ENCODE measurements around the gene RAD51B.

RAD51B gene

DNA sequence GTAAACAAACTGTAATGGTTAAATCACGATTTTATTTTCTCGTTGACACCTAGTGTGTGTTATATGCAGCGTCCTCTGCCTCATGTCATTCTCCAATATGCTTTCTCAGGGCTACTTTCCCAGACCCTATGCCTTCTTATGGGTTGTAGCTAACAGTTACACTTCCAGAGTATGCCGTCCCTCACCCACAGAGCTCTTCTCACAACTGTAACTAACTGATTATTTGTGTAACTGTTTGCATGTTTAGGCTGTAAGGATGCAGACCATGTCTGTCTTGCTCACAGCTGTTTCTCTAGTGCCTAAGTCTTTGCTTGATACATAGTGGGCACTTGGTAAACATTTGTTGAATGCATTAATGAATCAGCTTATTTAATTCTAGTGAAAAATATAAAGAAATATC is 555.8 kb downstream of the RAD51B start:
- no peak for FAIRE-seq

- FAIRE-seq: no peak
These were observed 556.6 kb downstream of the RAD51B start for GRCh38 chr14:68376067-68376779.

- no peak for FAIRE-seq
These were observed 557.4 kb downstream of the RAD51B start for GRCh38 chr14:68377006-68377405.

DNA sequence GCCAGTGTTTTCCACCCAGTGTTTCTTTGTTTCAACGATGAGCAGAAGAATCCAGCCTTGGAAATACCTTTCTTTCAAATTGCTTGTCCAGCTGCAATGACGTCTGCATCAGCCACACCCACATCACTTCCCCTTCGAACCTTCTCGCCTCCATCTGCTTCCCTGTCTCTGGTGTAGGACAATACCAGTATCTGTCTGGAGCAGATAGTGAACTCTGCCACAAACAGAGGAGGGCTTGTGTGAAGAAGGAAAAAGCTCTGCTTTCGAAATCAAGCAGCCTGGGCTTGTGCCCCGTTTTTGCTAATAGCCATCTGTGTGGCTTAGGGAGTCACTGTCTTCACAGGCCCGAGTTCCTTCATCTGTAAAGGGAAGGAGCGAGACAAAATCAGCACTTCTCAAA is 557.9 kb downstream of the RAD51B start:
- no peak for FAIRE-seq

GRCh38 chr14:68379510-68380328 is 560.1 kb downstream of the RAD51B start:
- FAIRE-seq: no peak

DNA sequence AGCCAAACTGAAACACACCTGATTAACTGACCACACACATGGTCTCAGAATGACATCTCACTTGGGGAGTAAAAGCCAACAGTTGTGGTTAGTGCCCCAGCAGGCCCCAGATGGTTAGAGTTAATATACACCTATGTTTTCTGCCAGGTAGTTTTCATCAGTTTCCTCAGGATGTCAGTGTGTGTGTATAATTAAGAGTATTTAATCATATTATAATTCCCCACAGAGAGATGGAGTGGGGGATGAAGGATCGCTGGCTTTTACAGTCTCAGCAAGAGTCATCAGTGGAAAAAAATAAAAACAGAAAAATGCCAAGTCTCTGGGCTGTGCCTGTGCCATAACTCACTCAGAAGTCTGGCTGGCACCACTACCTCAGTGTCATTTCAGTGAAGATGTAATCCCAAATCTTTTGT is 560.8 kb downstream of the RAD51B start:
- no peak for FAIRE-seq

DNA sequence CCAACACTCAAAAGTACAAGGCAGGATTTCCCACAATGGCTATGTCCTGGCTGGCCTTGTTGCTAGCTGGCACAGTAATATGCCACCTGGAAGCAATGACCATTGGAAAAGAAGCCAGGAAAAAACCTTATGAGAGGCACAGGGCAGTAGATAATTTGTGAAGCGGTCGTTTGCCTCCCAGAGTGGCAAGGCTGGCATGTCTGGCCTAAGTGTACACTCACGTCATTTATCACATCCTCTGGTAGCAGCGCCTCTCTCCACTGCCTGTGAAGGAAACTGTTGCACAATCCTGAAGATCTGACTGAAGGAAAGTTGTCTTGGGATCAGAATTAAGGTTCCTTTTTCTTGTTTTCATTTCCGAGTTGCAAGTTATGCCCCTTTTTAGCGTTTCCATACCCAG is 564.8 kb downstream of the RAD51B start:
- no peak for FAIRE-seq

DNA sequence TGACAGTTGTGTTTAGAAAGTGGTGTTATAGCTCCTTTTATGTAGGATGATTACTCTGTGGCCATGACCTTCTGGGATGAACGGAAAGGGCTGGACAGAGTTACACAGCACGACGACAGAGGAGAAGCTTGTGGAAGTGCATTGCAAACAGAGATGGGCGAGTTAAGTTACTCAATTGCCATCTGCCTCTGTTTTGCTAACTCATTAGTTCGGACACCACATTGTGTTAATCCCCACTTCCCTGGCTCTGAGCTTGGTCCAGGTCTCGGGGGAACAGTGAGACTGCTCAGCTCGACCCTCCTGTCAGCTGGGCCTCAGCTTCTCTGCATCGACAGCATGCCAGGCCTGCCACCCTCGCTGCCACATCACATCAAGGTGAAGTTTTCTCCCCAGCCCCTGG is 565.3 kb downstream of the RAD51B start:
- no peak for FAIRE-seq

DNA sequence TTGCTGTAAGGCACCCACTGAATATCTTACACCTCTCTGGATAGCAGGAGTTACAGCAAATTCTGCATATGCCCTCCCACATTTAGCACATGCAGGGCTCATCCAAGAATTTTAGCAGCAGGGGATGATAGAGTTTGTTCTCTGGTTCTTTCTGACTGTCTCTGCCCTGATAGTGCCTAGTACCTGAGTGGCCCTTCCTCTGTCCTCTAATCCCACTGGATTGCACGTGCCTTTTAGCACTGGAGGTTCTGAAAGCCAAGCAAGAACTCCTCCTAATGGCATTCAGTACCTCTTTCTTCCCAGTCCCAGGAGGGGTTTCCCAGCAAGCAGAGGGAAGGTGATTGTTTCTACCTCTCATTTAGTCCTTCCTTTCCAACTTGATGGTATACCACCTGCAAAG is 566.9 kb downstream of the RAD51B start:
- no peak for FAIRE-seq

GRCh38 chr14:68386950-68387779 is 567.6 kb downstream of the RAD51B start:
- no peak for FAIRE-seq

DNA sequence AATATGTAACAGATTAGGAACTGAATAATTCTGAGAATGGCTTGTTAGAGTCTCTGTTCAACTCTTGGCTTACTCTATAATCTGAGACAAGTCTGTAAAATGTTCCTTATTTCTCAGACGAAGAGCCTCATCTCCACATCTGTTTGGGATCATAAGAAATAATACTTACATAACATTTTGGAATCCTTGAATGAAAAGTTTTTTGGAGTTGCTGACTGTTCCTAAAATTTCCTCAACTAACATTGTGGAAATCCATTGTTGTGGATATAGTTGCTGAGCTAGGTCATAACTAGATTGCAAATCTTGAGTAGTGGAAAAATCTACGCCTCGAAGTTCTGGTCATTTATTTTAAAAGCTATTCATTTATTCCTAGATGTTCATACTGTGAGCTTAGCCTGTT is 570.4 kb downstream of the RAD51B start:
- no peak for FAIRE-seq

DNA sequence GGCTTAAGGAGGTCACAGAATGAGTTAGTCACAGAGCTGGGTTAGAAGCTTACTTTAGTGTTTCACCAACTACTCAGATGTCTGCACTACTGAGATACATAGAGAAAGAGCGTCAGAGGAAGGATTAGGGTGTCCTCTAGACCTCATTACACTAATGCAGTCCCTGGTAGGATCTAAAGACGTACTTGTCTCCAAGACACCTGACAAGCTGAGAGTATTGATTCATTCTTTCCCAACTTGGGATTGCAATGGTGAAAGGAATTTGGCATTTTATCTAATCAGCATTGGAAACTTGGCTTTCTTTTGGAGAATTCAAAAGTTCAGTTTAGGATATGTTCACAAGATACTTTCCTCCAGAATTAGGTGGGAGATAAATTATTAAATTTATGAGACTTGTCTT is 571.2 kb downstream of the RAD51B start:
- FAIRE-seq: no peak

GRCh38 chr14:68391311-68392014 is 571.9 kb downstream of the RAD51B start:
- no peak for FAIRE-seq

DNA sequence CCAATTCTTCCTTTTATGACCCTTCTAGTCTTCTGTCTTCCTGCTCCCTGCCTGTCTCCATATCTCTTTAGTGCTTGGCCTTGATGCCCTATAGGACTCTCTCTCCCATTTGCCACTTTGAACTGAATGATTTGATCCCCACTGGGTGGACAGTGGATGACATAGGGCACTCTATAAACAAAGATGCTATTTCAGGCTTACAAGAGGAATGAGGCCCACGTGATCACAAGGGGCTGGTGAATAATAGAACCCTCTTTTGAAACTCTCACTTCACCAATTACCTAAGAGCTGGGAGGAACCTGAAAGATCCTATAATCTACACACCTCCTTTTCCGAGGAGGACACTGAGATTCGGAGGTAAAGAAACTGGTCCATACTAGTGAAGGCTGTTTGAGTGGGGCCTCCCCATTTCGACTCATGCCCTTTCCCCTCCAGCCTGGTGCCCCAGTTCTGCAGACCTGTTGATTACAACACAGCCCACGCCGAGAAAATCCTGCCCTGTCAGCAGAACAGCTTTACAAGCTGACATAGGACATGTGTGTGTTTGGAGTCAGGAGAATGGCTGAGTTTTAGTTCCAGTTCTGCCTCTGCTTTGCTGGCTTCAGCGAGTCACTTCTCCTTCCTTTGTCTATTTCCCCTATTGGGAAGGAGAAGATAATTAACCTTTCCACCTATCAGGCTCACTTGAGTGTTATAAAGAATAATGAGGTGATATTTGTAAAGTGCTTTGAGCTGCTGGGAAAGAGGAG is 573.0 kb downstream of the RAD51B start:
- FAIRE-seq: no peak

DNA sequence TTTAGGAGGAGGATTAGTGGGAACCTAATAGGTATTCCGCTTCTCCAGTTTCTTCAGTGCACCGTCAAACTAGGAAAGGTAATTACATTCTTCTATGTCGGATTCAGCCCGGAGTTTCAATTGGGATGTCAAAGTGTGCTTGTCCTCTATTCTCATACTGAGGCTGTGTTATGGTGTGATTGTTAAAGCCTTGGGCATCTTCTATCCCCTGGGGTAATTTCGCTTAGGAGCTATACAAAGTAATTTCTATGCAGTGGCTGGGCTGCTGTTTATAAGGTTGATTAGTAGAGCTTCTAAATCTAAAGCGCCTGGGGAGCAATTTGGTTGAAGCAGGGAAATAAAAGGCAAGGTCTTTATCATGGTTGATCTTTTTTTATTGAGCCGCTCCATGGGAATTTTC is 573.7 kb downstream of the RAD51B start:
- FAIRE-seq: no peak

- FAIRE-seq: no peak
These were observed 574.7 kb downstream of the RAD51B start for GRCh38 chr14:68394118-68394763.

DNA sequence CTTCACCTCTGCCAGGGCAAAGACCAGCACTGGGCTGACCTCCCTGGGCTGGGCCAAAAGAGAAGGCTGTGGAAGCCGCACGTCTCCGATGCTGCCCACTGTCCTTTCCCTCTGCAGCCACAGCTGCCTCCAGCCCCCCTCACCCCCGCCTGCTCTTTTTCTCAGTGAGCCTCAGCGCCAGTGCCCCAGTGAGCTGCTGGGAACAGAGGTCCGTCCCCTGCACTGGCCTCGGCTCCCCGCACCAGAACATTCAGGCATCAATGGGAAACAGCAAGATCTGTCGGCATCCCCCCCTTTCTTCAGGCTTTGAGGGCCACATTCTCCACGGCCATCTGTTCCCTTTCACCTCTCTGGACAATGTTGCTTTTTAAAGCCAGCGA is 575.2 kb downstream of the RAD51B start:
- FAIRE-seq: no peak

DNA sequence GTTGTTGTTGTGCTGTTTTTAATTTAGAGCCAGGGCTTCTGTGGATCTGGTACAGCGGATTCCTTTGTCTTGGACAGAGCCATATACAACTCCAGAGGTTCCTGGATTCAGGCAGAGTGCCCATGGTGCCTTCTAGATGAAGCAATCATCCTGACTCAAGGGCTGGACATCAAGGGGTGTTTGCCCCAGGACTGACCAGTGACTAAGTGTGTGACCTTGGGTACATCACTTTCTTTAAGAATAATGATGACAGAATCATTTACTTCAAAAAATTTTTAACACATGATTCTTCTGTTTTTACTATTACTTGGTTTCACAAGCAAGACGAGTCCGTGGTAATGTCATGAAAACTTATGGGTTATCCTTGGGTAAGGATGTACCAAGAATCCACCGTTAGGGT is 576.0 kb downstream of the RAD51B start:
- FAIRE-seq: no peak

- no peak for FAIRE-seq
These were observed 576.9 kb downstream of the RAD51B start for GRCh38 chr14:68396461-68396860.

- no peak for FAIRE-seq
These were observed 577.8 kb downstream of the RAD51B start for GRCh38 chr14:68397371-68397811.

DNA sequence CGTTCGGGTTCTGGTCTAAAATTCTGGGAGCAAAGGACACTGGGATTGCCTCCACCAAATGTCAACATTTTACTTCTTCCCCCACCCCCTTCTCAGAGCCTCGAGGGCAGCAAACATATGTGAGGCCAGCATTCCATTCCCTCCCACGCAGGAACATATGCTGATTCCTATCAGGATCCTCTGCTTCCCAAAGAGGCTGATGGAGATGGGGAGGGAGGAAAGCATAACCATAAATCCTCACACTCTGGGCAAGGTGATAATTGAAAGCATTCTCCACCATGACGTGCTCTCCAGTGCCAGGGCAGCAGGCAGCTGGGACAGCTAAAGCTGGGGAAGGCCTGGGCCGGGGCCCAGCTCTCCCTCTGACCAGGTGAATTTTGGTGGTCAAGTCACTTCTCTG is 578.2 kb downstream of the RAD51B start:
- FAIRE-seq: no peak

DNA sequence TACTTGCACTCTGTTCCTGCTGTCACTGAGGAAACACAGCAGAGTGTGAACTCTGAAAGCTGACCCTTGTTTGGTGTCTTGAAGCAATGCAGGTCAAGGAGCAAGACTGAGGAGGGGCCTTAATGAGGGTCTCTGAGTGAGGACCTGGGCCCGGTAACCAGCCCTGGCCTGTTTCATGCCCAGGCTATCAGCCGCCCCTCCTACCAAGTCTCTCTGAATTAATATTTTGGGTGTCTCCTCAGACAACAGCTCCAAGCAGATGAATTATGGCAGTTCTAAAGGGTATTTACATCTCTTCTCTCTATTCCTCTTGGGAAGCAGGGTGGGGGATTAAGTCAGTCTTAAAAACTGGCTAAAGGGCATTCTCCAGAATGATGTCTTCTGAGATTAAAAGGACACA is 578.8 kb downstream of the RAD51B start:
- FAIRE-seq: no peak
